GM21786 (cell line): ENCODE data around the gene LINGO1.

Source experiments
- ATAC-seq: cut with Tn5 transposase; IDR thresholded peaks from one replicate; pipeline ENCODE4 v1.9.1; 2021; ENCODE audit not compliant: unreplicated experiment

LINGO1 gene

GRCh38 chr15:77632534-77633133, at the start of gene LINGO1:
Gene LINGO1 (minus strand): TSS chr15:77632912. CDS start chr15:77632315, 597 bp downstream.
- ATAC-seq: no peak

GRCh38 chr15:77681362-77681761, 48.6 kb upstream of the LINGO1 start:
- ATAC-seq: no peak

GRCh38 chr15:77676569-77677375, 44.1 kb upstream of the LINGO1 start:
- no peak for ATAC-seq

- ATAC-seq: no peak
Observed at GRCh38 chr15:77675806-77676415, 43.2 kb upstream of the LINGO1 start.

- no peak for ATAC-seq
Observed at GRCh38 chr15:77674327-77674726, 41.6 kb upstream of the LINGO1 start.

- ATAC-seq: no peak
Observed at GRCh38 chr15:77673866-77674265, 41.2 kb upstream of the LINGO1 start.

GRCh38 chr15:77672135-77672534, 39.4 kb upstream of the LINGO1 start:
- no peak for ATAC-seq

GRCh38 chr15:77671362-77672056, 38.8 kb upstream of the LINGO1 start:
- no peak for ATAC-seq

GRCh38 chr15:77670558-77671361, 38.0 kb upstream of the LINGO1 start:
- ATAC-seq: no peak

- ATAC-seq: no peak
Observed at GRCh38 chr15:77669896-77670295, 37.2 kb upstream of the LINGO1 start.

GRCh38 chr15:77667338-77668234, 34.9 kb upstream of the LINGO1 start:
- no peak for ATAC-seq

GRCh38 chr15:77666296-77666660, 33.6 kb upstream of the LINGO1 start:
- no peak for ATAC-seq

- ATAC-seq: no peak
Observed at GRCh38 chr15:77665530-77666295, 33.0 kb upstream of the LINGO1 start.

- no peak for ATAC-seq
Observed at GRCh38 chr15:77664428-77664827, 31.7 kb upstream of the LINGO1 start.

- ATAC-seq: no peak
Observed at GRCh38 chr15:77663256-77663655, 30.5 kb upstream of the LINGO1 start.

GRCh38 chr15:77659350-77660321, 26.9 kb upstream of the LINGO1 start:
- no peak for ATAC-seq

- no peak for ATAC-seq
Observed at GRCh38 chr15:77658304-77658703, 25.6 kb upstream of the LINGO1 start.
